ENCODE measurements around the gene INSC.

Gene INSC

DNA sequence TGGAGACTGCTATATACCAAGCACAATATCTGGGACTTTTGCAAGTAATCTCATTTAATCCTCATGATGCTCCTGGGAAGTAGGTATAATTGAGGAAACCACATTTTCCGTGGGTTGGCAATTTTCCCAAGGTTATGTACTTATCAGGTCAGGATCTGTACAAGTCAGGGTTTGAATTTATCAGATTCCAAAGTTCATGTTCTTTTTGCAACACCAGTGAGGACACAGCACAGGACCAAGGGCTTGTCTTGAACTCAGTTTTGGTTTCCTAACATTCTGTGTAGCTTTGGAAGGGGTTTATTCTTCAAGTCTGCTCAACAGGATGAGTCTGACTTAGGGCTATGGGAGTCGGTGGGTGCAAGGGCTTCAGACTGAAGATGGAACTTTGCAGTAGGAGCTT lies 30.4 kb downstream of the INSC start:
- DNase-seq, result no peak

DNA sequence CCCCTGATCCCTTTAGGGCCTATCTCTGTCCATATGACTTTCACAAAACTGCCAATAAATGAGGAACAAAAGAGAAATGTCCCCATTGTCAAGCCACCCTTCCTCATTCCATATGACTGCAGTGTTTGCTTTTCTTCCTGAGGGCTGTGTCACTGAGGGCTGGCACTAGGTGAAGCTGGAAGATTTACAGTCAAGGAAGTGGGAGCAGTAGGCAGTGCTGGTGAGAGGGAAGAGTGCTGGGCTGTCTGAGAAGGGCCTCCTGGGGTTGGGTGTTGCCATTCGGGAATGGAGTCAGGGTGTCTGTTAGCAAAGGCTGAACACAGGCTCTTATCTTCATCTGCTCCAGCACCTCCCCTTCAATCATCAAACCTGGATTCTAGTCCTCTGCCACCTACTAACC lies 30.9 kb downstream of the INSC start:
- no peak for DNase-seq

DNA sequence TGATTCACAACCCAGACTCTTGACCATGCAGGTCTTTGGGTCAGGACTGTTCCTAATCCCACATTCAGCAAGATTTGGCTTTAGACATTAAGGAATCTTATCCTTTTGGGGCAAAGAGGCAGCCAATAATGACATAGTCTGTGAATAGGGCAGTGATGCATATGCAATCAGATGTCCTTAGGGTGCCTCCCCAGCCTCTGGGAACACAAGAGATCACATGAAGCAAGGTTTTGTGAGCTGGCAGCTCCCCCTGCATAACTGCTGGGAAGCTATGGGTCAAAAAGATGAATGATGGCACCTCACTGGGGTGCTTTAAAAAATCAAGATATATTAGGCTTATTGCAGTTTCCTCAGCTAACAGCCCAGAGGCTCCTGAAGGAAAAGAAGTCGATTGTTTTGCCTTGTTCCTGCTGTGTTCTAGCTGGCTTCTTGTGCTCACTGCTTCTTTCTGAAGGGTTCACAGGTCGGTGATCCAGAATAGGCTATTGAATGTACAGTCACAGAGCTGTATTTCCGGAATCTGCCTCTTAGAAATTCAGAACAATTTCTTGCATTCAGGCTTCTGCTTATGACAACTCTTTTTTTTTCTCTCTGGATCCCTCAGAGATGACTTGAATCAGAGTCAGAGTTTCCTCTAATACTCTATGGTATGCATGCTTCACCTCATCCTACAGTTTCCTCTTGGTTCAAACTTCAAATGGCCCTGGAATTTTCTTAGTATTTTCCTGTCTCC lies 31.7 kb downstream of the INSC start:
- no peak for DNase-seq

DNA sequence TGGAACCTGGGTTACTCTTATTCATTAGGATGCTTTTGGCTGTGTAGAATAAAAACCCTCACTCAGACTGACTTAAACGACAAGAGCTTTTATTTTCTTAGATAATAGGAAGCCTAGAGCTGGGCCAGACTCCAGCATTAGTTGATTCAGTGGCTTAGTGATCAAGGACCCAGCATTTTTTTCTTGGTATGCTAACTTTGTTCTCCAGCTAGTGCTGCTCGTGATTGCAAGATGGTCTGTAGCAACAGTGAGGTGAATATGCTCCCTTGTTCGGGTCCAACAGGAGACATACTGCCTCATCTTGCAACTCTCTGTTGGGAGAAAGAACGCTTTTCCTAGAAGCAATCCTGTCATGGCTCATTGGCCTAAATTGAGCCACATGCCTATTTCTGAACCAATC lies 33.4 kb downstream of the INSC start:
- no peak for DNase-seq

DNA sequence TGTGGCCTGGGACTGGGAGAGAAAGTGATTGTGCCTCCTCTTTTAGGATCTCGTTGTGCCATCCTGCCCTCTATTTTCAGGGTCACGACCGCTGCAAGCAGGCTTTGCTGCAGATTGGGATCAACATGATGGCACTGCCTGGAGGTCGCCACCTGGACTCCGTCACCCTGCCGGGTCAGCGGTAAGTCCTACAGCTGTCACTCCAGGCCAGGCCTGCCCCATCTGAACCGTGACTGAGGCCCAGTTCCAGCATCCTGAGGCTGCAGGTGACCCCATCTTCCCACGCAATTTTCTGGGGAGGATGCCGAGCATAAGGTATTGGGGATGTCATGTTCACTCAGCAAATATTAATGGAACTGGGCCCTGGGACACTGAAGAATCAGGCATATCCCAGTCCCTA lies 34.3 kb downstream of the INSC start:
- DNase-seq, result no peak

DNA sequence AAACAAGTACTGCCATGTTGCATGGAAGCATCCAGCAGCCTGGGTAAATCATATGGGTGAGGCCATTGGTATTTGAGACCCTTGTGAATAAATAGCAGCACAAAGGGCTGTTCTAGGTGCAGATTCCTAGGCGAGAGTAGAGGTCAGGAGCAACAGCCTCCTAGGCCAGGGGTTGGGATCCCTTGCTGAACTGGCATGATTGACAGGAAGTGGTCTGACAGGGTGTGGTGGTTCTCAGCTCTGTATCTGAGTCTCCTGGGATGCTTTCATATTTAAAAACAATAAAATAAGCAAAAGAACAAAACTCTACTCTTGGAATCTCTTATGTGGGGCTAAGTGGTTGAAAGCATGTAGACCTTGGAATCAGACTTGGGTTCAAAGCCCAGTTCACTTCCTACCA lies 35.8 kb downstream of the INSC start:
- no peak for DNase-seq

DNA sequence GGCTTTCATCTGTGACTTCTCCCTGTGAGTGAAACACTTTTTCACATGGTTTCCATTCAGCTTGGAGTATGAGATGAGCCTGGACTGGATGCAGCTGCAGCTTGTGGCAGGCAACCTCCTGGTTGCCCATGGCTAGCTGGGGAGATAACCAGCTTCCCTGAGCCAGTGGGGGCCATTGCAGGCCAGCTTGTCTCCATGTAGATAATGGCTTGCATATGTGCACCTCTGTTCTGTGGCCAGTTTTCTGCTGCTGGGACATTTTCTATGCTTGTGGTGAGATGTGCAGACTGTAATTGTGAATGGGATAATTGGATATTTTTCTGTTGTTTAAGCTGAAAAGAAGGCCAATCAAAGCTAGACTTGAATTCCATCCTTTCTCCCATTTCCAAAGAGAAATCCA lies 38.5 kb downstream of the INSC start:
- DNase-seq, result no peak

DNA sequence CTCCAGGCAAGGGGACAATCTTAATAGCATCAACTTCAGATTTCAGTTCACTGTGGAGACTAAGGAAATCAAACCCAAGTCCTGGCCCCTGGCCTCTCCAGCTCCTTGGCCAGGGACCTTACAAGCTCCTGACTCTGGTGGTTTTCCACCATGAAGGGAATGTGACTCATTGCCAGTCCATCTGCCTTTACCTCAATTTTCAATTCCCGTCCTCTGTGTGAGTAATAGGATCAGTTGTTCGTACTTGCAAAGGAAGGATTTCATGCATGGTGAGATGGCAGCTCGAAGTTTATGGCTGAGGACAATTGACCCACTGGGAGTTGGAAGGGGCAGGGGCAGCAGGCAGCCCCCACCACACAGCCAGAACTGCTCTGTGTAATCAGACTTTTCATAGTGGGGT lies 42.5 kb downstream of the INSC start:
- DNase-seq, result no peak

DNA sequence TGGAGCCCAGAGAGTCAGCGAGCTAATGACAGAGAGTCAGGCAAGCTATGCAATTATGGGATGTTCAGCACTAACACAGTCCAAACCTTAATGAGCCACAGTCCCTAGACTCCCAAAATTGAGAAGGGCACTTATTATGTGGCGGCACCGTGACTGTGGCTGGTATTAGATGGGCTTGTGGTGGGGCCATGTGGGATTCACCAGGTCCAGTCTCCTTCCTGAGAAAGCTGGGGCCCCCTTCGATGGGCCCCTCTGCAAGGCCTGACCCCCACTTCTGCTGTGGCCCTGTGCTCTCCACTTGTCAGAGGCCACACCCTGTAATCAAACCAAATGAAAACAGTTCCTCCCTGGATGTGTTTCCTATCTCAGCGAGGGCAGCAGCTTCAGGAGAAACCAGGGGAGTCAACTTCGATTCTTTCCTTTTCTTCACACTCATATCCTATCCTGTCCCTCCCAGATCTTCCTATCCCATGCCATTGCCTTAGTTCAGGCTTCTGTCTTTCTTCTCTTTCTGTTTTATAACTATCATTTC lies 42.9 kb downstream of the INSC start:
- no peak for DNase-seq

DNA sequence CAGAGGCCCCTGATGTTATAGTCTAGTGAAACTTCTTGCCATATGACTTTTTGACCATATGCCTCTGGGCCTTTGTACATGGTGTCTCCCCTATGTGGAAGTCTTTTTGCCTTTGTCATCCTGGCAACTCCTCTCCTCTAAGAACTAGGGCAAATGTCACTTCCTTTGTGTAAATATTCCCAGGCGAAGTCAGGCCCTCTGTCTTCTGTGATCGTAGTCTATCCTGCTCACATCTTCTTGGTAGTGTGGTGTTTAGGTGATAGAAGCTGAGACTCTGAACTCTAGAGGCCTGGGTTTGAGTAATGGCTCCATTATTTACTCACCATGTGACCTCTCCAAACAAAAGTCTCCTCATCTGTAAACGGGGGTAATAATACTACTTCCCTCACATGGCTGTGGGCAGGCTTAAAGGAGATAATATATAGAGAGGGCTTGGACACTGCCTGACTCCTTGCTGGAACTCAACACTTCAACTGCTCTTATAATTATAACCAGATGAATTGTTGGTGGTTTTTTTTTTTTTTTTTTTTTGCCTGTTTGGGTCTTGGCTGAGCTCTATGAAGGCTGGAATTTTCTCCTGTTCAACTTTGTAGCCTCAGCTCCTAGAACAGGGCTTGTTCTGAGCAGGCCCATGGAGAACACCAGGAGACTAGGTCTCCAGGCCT lies 43.8 kb downstream of the INSC start:
- no peak for DNase-seq

DNA sequence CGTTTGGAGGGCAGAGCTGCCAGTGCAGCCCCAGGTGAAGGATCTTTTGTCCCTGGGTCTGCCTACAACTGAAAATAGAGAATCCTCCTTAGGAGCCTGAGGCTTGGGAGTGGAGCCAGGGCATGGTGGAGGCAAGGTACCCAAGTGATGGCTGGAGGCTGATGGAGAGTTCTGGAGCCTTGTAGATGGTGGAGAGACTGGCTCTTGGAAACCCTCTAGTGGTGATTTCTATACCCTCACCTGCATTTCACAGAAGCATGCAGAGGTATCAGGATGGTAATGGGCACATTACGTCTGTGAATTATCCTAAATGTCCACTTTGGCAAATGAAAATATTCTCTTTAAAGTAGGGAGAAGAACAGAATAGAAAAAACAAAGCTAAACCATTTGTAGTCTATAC lies 44.4 kb downstream of the INSC start:
- DNase-seq, result no peak

DNA sequence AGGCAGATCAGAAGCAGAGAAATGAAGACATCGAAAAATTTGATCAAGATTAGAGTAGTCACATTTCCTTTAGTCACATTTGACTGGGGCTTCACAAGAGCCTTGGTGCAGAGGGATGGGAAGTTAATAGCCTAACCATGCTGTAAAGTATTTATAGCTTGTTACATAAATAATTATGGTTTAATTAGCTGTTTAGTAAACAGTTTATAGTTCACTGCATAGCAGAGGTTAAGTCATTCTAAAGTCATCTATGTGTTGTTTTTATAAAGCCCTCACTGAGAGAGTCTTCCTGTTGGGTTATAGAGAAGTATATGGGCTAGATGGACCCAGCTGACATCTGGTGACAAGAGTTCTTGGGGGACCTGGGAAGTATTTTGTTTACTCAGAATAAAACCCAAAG lies 47.1 kb downstream of the INSC start:
- DNase-seq, result no peak

DNA sequence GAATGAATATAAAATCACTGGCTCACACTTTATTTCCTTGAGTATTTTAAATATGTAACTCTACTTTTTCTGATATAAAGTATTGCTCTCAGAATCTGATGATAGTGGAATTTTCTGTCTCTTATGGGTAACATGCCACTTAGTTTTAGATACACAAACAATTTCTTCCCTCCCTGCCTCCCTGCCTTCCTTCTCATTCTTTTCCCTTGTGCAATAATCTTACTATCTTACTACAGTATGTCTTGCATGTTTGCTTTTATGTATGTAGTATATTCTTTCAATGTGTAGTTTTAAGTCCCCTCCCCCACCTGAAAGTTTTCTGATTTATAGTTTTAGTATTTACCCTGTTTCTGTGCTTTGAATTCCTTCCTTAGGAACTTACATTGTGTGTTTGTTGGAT lies 48.4 kb downstream of the INSC start:
- DNase-seq, result no peak

DNA sequence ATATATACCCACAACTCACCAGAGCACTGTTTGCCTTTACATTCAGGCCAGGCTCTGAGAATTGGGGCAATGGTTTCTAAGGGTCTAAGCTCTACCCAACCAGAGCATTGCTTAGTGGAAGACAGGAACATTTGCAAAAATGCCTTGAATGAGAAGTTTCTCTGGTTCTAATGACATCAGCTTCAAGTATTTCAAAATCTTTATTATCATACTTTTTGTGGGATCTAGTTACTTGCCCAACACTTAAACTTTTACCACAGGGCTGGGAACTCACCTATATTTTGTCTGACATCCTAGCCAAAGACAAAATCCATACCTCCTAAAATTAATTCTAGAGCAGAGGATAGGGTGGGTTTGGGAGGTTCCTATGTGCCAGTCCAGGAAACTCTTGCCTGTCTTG lies 51.5 kb downstream of the INSC start:
- DNase-seq, result no peak

DNA sequence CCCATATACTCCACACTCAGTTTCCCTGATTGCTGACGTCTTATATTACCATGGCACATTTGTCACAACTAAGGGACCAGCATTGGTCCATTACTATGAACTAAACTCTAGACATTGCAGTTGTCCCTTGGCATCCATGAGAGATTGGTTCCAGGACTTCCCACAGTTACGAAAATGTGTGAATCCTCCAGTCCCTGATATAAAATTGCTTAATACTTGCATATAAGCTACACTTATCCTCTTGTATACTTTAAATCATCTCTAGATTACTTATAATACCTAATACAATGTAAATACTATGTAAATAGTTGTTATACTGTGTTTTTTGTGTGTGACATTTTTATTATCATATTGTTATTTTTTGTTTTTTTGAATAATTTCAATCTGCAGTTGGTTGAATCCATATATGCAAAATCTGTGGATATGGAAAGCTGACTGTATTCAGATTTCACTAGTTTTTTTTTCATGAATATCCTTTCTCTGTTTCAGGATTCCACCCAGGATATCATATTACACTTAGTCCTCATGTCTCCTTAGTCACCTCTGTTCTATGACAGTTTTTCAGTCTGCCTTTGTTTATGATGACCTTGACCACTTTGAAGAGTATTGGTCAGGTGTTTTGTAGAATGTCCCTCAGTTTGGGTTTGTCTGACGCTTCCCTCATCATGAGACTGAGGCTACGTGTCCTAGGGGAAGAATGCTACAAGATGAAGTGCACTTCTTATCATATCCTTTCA lies 55.3 kb downstream of the INSC start:
- no peak for DNase-seq

DNA sequence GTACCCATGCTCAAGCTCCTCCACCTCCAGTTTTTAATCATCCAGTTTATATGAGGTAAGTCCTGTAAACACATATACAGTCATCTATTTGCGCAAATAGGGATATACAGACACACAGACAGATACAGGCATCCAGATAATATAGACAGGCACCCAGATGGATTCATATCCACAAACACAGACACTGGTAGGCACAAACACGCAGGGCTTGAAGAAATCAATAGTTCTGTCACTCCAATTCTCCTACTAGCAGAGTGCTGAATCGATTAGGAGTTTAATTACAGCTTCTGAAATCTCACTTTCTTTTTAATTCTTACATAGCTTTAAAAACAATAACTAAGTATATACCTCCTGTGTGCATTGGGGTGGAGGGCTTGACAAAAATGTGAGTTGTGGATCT lies 56.0 kb downstream of the INSC start:
- no peak for DNase-seq

DNA sequence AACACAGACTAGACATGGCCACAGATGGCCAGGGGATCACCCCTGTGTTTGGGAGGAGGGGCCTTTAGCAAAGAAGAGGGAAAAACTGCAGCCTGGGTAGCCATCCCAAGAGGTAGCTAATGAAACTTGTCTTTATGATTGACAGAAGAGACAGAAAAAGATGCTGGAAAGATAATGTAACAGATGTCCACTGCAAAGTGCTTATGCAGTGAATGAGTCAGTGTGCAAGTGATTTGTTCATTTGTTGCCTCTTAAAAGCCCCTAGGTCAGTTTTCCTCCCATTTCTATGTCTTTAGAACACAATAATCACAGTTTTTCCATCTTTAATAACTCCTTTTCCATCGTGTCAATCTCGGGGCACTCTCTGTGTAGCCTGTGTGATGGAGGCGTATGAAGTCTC lies 57.2 kb downstream of the INSC start:
- DNase-seq, result no peak

DNA sequence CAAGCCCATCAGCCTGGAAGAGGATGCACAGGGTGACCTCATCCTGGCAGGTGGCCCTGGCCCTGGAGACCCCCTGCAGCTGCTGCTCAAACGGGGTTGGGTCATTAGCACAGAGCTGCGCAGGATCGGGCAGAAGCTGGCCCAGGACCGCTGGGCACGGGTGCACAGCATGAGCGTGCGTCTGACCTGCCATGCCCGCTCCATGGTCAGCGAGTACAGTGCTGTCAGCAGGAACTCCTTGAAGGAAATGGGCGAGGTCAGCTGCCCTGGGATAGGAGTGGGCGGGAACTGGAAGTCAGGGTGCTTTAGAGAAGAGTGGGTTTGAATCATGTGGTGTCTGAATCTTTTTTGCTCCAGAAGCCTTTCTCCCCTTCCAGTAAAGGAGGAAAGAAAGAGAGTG lies 61.1 kb downstream of the INSC start:
- DNase-seq, result no peak

DNA sequence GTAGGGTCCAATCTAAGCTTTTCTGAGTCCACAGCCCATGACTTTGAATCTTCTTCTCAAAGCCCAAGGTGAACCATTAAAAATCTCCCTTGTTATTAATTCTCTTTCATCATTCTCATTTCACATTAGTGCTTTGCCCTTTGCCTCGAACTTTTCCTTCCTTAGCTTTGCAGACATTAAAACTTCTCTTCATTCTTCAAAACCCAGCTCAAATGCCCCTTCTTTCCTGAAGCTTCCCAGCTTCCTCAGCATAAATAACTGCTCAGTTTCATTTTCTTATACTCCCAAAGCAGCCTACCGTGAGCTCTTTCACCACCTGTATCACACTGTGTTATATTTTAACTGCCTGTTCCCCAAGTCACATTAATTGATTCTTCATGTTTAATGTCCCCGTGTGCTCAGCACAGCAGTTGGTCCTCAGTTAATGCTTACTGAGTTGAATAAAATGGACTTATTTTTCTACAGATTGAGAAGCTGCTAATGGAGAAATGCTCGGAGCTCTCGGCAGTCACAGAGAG lies 62.0 kb downstream of the INSC start:
- no peak for DNase-seq

DNA sequence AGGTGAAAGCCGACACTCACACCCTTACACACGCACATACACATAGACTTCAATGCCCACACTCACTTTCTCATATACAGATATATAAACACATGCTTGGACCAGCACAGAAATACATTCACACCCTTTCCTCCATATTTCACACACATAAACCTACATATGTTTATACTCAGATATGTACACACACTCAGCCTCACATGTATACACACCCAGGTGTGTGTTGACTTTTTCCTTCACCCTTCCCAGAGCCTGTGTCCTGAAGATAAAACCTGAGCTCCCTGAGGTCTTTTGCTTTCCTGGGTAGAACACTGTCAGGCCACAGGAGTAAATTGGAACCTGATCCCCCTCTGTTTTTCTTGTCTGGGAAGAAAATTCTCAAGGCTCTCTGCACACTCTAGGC lies 62.8 kb downstream of the INSC start:
- no peak for DNase-seq

DNA sequence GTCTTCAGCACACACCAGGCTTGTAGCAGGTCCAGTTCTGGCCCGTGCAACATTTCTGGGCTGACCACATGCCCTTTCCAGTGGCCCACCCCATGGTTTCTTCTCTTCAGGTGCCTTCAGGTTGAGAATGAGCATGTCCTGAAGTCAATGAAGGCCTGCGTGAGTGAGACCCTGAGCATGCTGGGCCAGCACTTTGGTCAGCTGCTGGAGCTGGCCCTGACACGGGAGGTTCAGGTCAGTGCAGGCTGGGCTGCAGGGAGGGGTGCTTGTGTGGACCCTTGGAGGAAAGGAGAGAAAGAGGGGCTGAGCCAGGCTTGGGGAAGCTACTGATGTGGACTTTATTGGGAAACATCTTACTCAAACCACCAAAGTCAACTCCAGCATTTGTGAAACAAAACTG lies 63.5 kb downstream of the INSC start:
- DNase-seq, result no peak

DNA sequence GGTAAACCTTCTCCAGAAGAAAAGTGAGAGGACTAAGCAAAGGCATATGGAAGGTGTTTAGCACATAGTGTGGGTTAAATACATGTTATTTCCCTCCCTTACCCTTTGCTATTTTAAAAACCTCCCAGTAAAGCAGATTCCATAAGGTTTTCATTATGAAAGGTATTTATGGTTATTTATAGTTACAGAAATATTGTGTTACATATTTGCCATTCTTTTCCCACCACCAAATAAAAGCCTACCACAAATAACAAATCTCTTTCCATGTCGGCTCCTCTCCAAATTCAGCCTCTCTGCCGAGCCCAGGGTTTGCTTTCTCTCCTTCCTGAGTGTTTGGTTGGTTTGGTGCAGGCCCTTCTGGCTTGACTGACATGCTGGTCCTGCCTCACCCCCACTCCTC lies 64.4 kb downstream of the INSC start:
- DNase-seq, result no peak

Measured in hypothalamus (tissue), 51 donors.